ENCODE measurements around the gene AIPL1. TPM values are rescaled to one million over a fixed set of nuclear protein-coding genes. Genes with fewer than 3 reads are reported as not detected.

AIPL1 gene
- total RNA-seq, 1 experiment from 2014 or later, result not detected

GRCh38 chr17:6374761-6375312 is 60.1 kb downstream of the AIPL1 start:
- DNase-seq (ENCODE audit: low read depth), result peak; percentile 60

GRCh38 chr17:6374271-6374691 is 60.6 kb downstream of the AIPL1 start:
- no peak for DNase-seq (ENCODE audit: low read depth)

Other genes with a start within 250 kb of the AIPL1 start
- 12.8 and 12.9 TPM in 2 replicates for gene PIMREG, start 9.3 kb upstream of the AIPL1 start, total RNA-seq (2014; rRNA removed; shearing (Covaris generic))
- gene PITPNM3, start 121.4 kb upstream of the AIPL1 start, total RNA-seq (2014; rRNA removed; shearing (Covaris generic)), result 0.32 and 0.33 TPM in 2 replicates
- gene KIAA0753, start 205.6 kb upstream of the AIPL1 start, total RNA-seq (2014; rRNA removed; shearing (Covaris generic)), result 14.0 and 14.2 TPM in 2 replicates
- gene TXNDC17, start 205.9 kb upstream of the AIPL1 start, total RNA-seq (2014; rRNA removed; shearing (Covaris generic)), result 108 and 116 TPM in 2 replicates
- gene MED31, start 216.5 kb upstream of the AIPL1 start, total RNA-seq (2014; rRNA removed; shearing (Covaris generic)), result 37.8 and 48.5 TPM in 2 replicates
- gene C17orf100, start 216.6 kb upstream of the AIPL1 start, total RNA-seq (2014; rRNA removed; shearing (Covaris generic)), result 0.23 and 0.31 TPM in 2 replicates